ENCODE measurements around the gene COPS7B.

GRCh38 chr2:231795525-231796327, 9.5 kb downstream of the COPS7B start:
- TF ChIP-seq, protein P1, sequence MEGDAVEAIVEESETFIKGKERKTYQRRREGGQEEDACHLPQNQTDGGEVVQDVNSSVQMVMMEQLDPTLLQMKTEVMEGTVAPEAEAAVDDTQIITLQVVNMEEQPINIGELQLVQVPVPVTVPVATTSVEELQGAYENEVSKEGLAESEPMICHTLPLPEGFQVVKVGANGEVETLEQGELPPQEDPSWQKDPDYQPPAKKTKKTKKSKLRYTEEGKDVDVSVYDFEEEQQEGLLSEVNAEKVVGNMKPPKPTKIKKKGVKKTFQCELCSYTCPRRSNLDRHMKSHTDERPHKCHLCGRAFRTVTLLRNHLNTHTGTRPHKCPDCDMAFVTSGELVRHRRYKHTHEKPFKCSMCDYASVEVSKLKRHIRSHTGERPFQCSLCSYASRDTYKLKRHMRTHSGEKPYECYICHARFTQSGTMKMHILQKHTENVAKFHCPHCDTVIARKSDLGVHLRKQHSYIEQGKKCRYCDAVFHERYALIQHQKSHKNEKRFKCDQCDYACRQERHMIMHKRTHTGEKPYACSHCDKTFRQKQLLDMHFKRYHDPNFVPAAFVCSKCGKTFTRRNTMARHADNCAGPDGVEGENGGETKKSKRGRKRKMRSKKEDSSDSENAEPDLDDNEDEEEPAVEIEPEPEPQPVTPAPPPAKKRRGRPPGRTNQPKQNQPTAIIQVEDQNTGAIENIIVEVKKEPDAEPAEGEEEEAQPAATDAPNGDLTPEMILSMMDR (IDR thresholded peaks at IDR 0.05 in 8 of 11, conservative IDR thresholded peaks at IDR 0.05 in 3 of 11), result no peak
- TF ChIP-seq POLR2A (IDR thresholded peaks at IDR 0.05), result no peak
- no peak for TF ChIP-seq POLR2AphosphoS5 (IDR thresholded peaks at IDR 0.05)

Measured in spleen (tissue), 7 donors.